Thoracic aorta (tissue), 2 donors: ENCODE results near the gene HID1. TPM values are rescaled to one million over a fixed set of nuclear protein-coding genes. Genes with fewer than 3 reads are reported as not detected.
A peak's percentile ranks its signal among the peaks of the same experiment; 100 is the strongest.

Experiments used
- ATAC-seq: fragments of 150-250 bp; one replicate; pipeline ENCODE4 v1.8.0; 2017; ENCODE audit warnings: low read depth; ENCODE audit not compliant: insufficient number of reproducible peaks, low FRiP score
- DNase-seq: peaks from one replicate; pipeline ENCODE4 v3.0.0-alpha.2; 2020; ENCODE audit warnings: low spot score
- H3K27ac ChIP-seq, 2 donors: fragments of 200-600 bp; sonication (generic); 1 replicate in 1 of 2; 2 replicates in 1 of 2; pipeline ENCODE4 v1.5.1; 2016; ENCODE audit warnings: mild to moderate bottlenecking in 2 of 2, moderate library complexity in 2 of 2
- H3K27me3 ChIP-seq: fragments of 200-600 bp; sonication (generic); replicated peaks from 2 replicates; pipeline ENCODE4 v1.6.0; 2016; ENCODE audit warnings: mild to moderate bottlenecking; ENCODE audit not compliant: insufficient read depth
- H3K36me3 ChIP-seq: fragments of 200-600 bp; sonication (generic); one replicate; pipeline ENCODE4 v1.5.1; 2016
- H3K4me1 ChIP-seq, 2 donors: fragments of 200-600 bp; sonication (generic); 1 replicate in 1 of 2; 2 replicates in 1 of 2; pipeline versions ENCODE4 v1.5.1 to v1.6.0; 2016; ENCODE audit warnings: low read depth in 2 of 2, mild to moderate bottlenecking in 1 of 2; ENCODE audit not compliant: control insufficient read depth in 1 of 2
- H3K4me3 ChIP-seq: fragments of 200-600 bp; sonication (generic); 2 replicates; pipeline ENCODE4 v1.5.1; 2016; ENCODE audit warnings: mild to moderate bottlenecking
- H3K9me3 ChIP-seq: fragments of 200-600 bp; sonication (generic); 2 replicates; pipeline ENCODE4 v1.5.1; 2016
- CTCF ChIP-seq: fragments of 200-600 bp; sonication (generic); IDR thresholded peaks from one replicate; pipeline ENCODE4 v1.5.1; 2019; ENCODE audit warnings: antibody characterized with exemption
- total RNA-seq, 2 donors: library from RNA; depleted of rRNA; stranded (reverse); fragments of >200 nt; gene quantifications; one replicate each; pipeline versions ENCODE4 v1.1.0 to v1.2.3, GENCODE V29; 2016

The HID1 gene
- total RNA-seq, 2 donors from 2014 or later = 14.3 to 14.8 TPM

GRCh38 chr17:75013092-75013559 lies 40.6 kb upstream of the HID1 start:
- Histone ChIP-seq H3K27ac (peak overlapping the region; percentile 89), H3K9me3 (no peaks in the 10 kb centered on the region), H3K36me3 (no peaks in the 10 kb centered on the region), H3K4me3 (peak overlapping the region; percentile 92), H3K27me3 (no peaks in the 10 kb centered on the region), H3K4me1 (peaks cover 4 to 21% of the 10 kb centered on the region in 2 donors)
- DNase-seq (no peak), ATAC-seq (no peak)
- TF ChIP-seq CTCF = no peak

- Histone ChIP-seq H3K4me1 (peaks cover 4 to 21% of the 10 kb centered on the region in 2 donors), H3K9me3 (no peaks in the 10 kb centered on the region), H3K27ac (peak within 1 kb of the TSS; percentile 89), H3K4me3 (peak within 1 kb of the TSS; percentile 92), H3K36me3 (no peaks in the 10 kb centered on the region), H3K27me3 (no peaks in the 10 kb centered on the region)
- peak; percentile 82 for ATAC-seq
- DNase-seq = peak; percentile 26
- TF ChIP-seq CTCF = peak; percentile 69
Measured at GRCh38 chr17:75012346-75013091, 40.0 kb upstream of the HID1 start, which contains the start of gene MRPL58. Gene MRPL58 (plus strand): TSS chr17:75012670. CDS start chr17:75012687, 17 bp downstream.

- TF ChIP-seq CTCF = no peak
- Histone ChIP-seq H3K4me3 (peak overlapping the region; percentile 92), H3K36me3 (no peaks in the 10 kb centered on the region), H3K27ac (peak overlapping the region; percentile 89), H3K9me3 (no peaks in the 10 kb centered on the region), H3K27me3 (no peaks in the 10 kb centered on the region), H3K4me1 (peaks cover 4 to 21% of the 10 kb centered on the region in 2 donors)
- ATAC-seq (no peak), DNase-seq (no peak)
Measured at GRCh38 chr17:75012096-75012345, 39.5 kb upstream of the HID1 start.

GRCh38 chr17:75011401-75012095 lies 39.0 kb upstream of the HID1 start:
- DNase-seq = no peak
- peak overlapping the region; percentile 92 for H3K4me3 ChIP-seq
- ATAC-seq = peak; percentile 50
- no peak for TF ChIP-seq CTCF
- peak overlapping the region; percentile 89 for H3K27ac ChIP-seq
- H3K36me3 ChIP-seq = no peaks in the 10 kb centered on the region
- no peaks in the 10 kb centered on the region for H3K9me3 ChIP-seq
- H3K27me3 ChIP-seq = no peaks in the 10 kb centered on the region
- H3K4me1 ChIP-seq = peaks cover 4 to 21% of the 10 kb centered on the region in 2 donors

- DNase-seq (no peak), ATAC-seq (no peak)
- Histone ChIP-seq H3K27me3 (no peaks in the 10 kb centered on the region), H3K4me3 (no peak overlapping the region), H3K36me3 (no peaks in the 10 kb centered on the region), H3K4me1 (peaks cover 4 to 21% of the 10 kb centered on the region in 2 donors), H3K9me3 (no peaks in the 10 kb centered on the region), H3K27ac (peak overlapping the region in 1 of 2 donors; percentile 1)
- no peak for TF ChIP-seq CTCF
Measured at GRCh38 chr17:75010683-75011400, 38.3 kb upstream of the HID1 start.
